HG03469 (cell line): ENCODE results near the gene ANXA9.

ENCODE experiments used
- ATAC-seq: cut with Tn5 transposase; IDR thresholded peaks from one replicate; pipeline ENCODE4 v1.9.1; 2021; ENCODE audit warnings: mild to moderate bottlenecking, moderate library complexity, moderate number of reproducible peaks; ENCODE audit not compliant: unreplicated experiment

ANXA9 gene

DNA sequence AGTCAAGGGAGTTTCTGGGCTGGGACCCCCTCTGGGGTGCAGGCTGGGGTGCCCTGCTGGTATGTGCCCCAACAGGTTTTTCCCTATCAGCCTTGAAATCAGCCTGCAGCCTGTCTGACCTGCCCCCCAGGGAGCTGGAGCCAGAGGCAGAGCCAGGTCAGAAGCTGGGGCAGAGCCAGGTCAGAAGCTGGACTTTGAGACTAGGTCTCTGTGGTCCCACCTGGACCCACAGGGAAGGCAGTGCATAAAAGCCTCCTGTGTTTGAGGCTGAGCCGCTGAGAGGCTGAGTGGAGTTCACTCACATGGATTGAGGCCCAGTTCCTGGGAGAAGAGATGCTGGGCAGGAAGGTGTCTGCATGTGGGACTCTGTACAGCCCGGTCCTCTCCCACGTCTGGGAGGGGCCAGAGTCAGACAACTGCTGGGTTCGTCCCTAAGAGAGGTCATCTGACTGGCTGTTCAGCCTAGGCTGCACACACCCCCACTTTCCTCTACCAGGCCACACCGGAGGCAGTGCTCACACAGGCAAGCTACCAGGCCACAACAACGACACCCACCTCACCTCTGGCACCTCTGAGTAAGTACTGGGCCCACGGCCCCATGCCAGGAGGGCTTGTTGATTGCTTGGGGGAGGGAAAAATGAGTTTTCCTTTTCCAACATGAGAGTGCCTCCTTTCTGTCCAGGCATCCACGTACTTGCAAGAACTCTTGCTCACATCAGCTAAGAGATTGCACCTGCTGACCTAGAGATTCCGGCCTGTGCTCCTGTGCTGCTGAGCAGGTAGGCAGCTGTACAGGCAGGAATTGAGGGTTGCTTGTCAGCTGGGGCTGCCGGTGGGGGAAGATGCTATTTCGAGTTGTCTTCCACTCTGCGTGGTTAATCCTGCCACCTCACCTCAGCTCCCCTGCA, at the start of gene ANXA9:
TSS of gene ANXA9 (plus strand) at position 488 of the 908 bp plus-strand sequence. CDS start 814 bp downstream, outside the sequence.
- no peak for ATAC-seq

DNA sequence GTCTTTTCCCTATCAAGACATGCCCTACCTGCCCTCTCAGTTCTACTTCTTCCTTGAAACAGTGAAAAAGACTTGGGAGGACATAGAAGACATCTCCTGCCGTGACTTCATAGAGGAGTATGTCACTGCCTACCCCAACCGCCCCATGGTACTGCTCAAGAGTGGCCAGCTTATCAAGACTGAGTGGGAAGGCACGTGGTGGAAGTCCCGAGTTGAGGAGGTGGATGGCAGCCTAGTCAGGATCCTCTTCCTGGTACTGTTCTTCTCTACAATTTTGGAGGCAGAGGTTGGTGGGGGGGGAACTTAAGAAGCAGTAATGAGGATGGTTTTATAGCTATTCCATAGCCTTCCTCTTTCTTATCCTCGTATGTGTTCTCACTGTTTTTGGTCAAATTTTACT, 37.2 kb upstream of the ANXA9 start:
- ATAC-seq = no peak

- no peak for ATAC-seq
Observed at GRCh38 chr1:150954708-150955107, 27.4 kb upstream of the ANXA9 start.

DNA sequence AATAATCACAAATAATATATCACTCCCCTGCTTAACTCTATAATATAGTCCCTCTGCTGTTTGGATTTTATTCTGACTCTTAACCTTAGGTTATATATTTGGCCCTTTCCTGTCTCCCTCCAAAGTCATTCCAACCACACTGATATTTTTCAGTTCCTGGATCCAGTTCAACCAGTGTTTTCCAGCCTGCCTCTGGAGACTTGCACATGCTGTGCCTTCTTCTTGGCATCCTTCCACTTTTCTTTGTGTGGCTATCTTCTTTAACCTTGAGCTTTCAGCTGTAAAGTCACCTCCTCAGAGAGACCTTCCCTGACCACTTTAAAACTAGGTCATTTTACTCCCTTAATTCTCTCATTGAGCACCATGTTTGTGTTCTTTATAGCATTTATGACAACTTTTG, 26.8 kb upstream of the ANXA9 start:
- ATAC-seq = no peak

DNA sequence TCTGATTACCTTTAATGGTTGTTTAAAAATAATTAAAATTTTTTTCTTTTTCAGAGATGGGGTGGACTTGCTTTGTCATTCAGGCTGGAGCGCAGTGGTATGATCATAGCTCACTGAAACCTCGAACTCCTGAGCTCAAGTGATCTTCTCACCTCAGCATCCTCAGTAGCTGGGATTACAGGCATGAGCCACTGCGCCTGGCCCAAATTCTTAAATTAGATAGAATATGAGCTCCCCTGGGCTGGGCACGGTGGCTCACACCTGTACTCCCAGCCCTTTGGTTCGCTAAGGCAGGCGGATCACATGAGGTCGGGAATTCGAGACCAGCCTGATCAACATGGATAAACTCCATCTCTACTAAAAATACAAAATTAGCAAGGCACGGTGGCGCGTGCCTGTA, 24.4 kb upstream of the ANXA9 start:
- ATAC-seq = no peak

GRCh38 chr1:150960646-150961045, 21.4 kb upstream of the ANXA9 start:
- no peak for ATAC-seq

- ATAC-seq = no peak
Observed at GRCh38 chr1:150961756-150962155, 20.3 kb upstream of the ANXA9 start.

GRCh38 chr1:150963321-150964163, 18.6 kb upstream of the ANXA9 start:
- ATAC-seq = no peak

GRCh38 chr1:150964164-150964489, 18.0 kb upstream of the ANXA9 start:
- no peak for ATAC-seq

GRCh38 chr1:150965605-150966004, 16.5 kb upstream of the ANXA9 start:
- no peak for ATAC-seq

DNA sequence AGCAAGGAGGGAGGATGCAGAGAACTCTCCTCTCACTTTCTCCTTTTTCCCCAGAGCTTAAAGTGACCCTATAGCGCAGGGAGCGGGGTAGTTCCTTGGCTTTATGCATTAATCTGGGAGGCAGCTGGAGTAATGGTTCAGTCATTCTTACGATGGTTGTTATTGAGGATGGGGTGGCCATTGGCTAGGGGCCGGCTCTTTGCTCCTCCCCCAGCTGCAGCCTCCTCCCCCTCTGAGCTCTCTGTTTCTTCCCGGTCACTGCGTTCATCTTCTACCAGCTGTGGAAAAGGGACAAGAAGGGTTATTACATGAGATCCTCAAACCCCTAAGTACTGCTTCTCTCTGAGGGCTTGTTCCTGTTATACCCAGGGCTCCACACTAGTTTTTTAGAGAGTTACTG, 16.1 kb upstream of the ANXA9 start:
- ATAC-seq = no peak

DNA sequence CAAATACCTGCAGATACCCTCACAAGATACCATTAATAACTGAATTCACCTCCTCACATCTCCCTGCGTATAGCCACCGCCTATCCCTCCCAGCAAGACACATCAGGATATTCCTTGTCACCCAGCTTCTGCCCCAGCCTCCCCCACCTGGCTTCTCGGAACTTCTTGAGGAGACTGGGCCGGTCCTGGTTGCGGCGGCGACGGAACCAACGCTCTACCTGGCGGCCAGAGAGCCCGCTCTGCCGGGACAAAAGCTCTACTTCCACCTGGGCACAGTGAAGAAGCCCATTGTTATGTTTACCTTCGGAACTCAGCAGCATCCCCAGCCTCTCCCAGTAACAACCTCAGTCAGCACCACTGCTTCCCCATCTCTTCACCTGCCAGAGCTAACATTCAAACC, 14.2 kb upstream of the ANXA9 start:
- no peak for ATAC-seq

- ATAC-seq = no peak
Observed at GRCh38 chr1:150968491-150968890, 13.6 kb upstream of the ANXA9 start.

- ATAC-seq = no peak
Observed at GRCh38 chr1:150969626-150970025, 12.5 kb upstream of the ANXA9 start.

- no peak for ATAC-seq
Observed at GRCh38 chr1:150970808-150971582, 11.1 kb upstream of the ANXA9 start.

DNA sequence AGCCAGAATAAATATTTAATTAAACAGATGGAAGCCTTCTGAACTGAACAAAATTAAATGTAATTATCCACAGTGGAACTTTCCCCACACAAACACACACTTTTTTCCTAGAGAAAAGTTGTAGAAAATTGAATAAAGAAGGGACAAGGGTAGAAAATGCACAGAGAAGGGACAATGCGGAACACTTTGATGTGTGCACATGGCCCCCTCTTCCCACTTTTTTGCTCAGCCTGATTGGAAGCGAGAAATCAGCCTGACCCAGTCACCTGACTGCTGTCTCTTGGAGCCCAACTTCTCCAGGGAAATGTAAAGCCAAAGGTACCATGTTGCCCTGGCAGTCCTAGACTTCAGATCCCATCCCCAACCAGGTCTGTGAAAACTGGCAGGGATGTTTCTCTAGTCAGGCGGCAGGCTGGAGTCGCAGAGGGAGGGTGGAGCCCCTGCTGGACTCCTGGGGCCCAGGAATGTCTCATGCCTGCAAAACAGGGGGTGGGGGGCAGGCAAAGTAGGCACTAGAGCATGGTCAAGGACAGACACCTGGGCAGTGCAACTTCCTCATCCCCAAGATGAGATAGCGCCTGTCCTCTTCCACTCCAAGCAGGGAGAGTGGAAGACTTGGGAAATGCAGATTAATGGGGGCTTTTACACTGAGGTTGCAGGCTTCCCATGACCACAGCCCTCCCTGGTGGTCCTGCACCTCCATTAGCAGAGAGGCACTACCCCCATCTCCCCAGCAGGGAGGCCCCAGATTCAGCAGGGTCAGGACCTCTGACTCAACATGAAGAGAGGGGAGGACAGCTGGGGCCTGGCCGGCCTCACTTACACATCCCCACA, 10.3 kb upstream of the ANXA9 start:
- ATAC-seq = no peak

GRCh38 chr1:150972417-150972940, 9.6 kb upstream of the ANXA9 start:
- ATAC-seq = no peak

DNA sequence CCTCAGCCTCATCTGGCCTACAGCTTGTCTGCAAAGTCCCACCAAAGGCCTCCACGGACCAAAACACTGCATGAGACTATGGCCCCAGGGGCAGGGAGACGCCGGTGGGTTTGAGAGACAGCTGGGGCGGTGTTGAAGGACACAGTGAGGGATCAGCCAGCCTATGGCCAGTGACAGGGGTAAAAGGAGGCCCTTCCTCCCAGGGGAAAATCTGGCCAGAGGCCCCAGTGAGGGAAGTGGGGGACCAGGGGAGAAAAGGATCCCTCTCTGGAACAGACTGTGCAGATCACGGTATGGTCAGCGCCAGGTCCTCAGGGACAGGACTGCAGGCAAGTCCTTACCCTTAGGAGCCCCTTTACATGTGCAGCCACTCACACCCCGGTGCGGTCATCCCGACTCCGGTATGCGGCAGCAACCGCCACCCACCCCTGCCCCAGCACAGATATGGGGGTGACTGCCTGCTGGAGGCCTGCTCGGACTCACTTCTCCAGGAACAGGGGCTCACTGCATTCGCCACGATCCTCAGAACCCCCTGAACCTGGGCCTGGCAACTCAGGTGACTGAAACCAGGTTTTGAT, 8.7 kb upstream of the ANXA9 start:
- ATAC-seq = no peak

DNA sequence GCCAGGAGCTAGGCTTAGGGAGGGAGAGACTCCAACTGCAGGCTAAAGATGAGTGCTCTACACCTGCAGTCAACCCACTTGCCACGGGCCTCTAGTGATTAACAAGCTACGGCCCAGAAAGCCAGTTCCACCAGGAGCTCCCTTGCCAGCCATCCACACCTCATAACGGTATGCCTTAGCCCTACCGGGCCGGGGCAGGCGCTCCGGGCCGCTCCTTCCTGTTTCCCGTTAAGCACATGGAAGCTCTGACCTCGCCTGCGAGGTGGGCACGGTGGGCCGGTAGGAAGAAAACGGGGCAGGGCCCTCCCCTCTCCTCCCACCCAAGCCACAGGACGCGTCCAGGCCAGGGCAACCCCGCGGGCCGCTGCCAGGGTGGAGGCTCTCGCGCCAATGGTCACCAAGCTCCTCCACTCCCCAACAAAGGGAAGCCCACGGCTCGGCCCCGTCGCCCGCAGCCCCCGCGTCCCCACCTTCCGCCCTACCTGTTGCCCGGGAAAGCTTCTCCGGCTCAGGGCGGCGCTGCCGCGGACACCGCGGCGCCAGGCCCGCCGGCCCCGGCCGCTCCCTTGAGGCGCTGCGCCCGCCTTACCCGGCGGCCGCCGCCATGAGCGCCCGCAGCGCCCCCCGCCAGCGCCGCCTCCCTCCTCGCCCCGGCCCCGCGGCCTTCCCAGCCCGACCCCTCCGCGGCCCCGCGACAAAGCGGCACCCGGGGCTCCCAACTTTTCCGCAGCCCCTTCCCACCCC, 8.1 kb upstream of the ANXA9 start:
- no peak for ATAC-seq
